Mesenchymal stem cell (in vitro differentiated cells and primary cell): ENCODE data around the gene PLXNB1.

Experiments
- DNase-seq: peaks from one replicate; pipeline ENCODE4 v3.0.0-alpha.2; 2013
- H2AFZ ChIP-seq: one replicate; pipeline ENCODE4 v1.6.1; 2013; ENCODE audit warnings: low read depth, mild to moderate bottlenecking, control low read depth, inconsistent platforms, low read length, moderate library complexity
- H2AK5ac ChIP-seq: 2 replicates; pipeline ENCODE4 v1.6.1; 2013; ENCODE audit warnings: low read length, moderate library complexity, mild to moderate bottlenecking, inconsistent platforms; ENCODE audit not compliant: severe bottlenecking
- H2BK120ac ChIP-seq: one replicate; pipeline ENCODE4 v1.6.1; 2013; ENCODE audit warnings: low read depth, mild to moderate bottlenecking, inconsistent platforms, low read length, moderate library complexity
- H2BK12ac ChIP-seq, 2 experiments: one replicate each; pipeline ENCODE4 v1.6.1; 2013; ENCODE audit warnings: inconsistent platforms in 2 of 2, low read length in 2 of 2, mild to moderate bottlenecking in 2 of 2, moderate library complexity in 2 of 2, control low read depth in 1 of 2
- H2BK15ac ChIP-seq: one replicate; pipeline ENCODE4 v1.6.1; 2013; ENCODE audit warnings: mild to moderate bottlenecking, low read depth, inconsistent platforms; ENCODE audit not compliant: poor library complexity, severe bottlenecking
- H2BK5ac ChIP-seq: 2 replicates; pipeline ENCODE4 v1.6.1; 2013; ENCODE audit warnings: low read depth, mild to moderate bottlenecking, low read length, control low read depth, inconsistent platforms; ENCODE audit not compliant: poor library complexity, severe bottlenecking
- H3K14ac ChIP-seq, 2 experiments: one replicate each; pipeline ENCODE4 v1.6.1; 2013; ENCODE audit warnings: inconsistent platforms in 2 of 2, low read length in 2 of 2, control low read depth in 1 of 2, mild to moderate bottlenecking in 1 of 2, moderate library complexity in 1 of 2
- H3K18ac ChIP-seq, 2 experiments: one replicate each; pipeline ENCODE4 v1.6.1; 2013; ENCODE audit warnings: inconsistent platforms in 2 of 2, low read length in 2 of 2, control low read depth in 1 of 2, low read depth in 1 of 2, mild to moderate bottlenecking in 1 of 2
- H3K23ac ChIP-seq, 2 experiments: one replicate each; pipeline ENCODE4 v1.6.1; 2013; ENCODE audit warnings: inconsistent platforms in 2 of 2, low read length in 2 of 2, mild to moderate bottlenecking in 2 of 2, moderate library complexity in 2 of 2, control low read depth in 1 of 2
- H3K27ac ChIP-seq: 2 replicates; pipeline ENCODE4 v1.5.1; 2013; ENCODE audit warnings: mild to moderate bottlenecking, moderate library complexity, low read length, control low read depth, inconsistent platforms; ENCODE audit not compliant: poor library complexity, severe bottlenecking
- H3K27me3 ChIP-seq, 2 experiments: 2 replicates each; pipeline versions ENCODE4 v1.6.1 to v1.7.0; 2013; ENCODE audit warnings: low read length in 2 of 2, mild to moderate bottlenecking in 2 of 2, moderate library complexity in 2 of 2, control low read depth in 1 of 2, inconsistent platforms in 1 of 2; ENCODE audit not compliant: control insufficient read depth in 1 of 2, insufficient read depth in 1 of 2
- H3K36me3 ChIP-seq, 2 experiments: 2 replicates each; pipeline versions ENCODE4 v1.6.1 to v1.7.0; 2013; ENCODE audit warnings: low read length in 2 of 2, control low read depth in 1 of 2, inconsistent platforms in 1 of 2, low read depth in 1 of 2, mild to moderate bottlenecking in 1 of 2; ENCODE audit not compliant: insufficient read depth in 2 of 2, control insufficient read depth in 1 of 2
- H3K4ac ChIP-seq, 2 experiments: one replicate each; pipeline ENCODE4 v1.6.1; 2013; ENCODE audit warnings: inconsistent platforms in 2 of 2, low read length in 2 of 2, mild to moderate bottlenecking in 2 of 2, moderate library complexity in 2 of 2, control low read depth in 1 of 2, low read depth in 1 of 2
- H3K4me1 ChIP-seq: 2 replicates; pipeline ENCODE4 v1.6.1; 2013; ENCODE audit warnings: low read depth, low read length, control low read depth; ENCODE audit not compliant: control insufficient read depth, insufficient read depth
- H3K4me2 ChIP-seq: 2 replicates; pipeline ENCODE4 v1.6.1; 2013; ENCODE audit warnings: low read length, mild to moderate bottlenecking, inconsistent platforms; ENCODE audit not compliant: poor library complexity, severe bottlenecking
- H3K4me3 ChIP-seq, 2 experiments: 2 replicates each; pipeline versions ENCODE4 v1.5.1 to v1.7.0; 2013; ENCODE audit warnings: low read length in 2 of 2, mild to moderate bottlenecking in 2 of 2, control low read depth in 1 of 2, low read depth in 1 of 2; ENCODE audit not compliant: insufficient read depth in 1 of 2
- H3K79me1 ChIP-seq: replicated peaks from 2 replicates; pipeline ENCODE4 v1.6.1; 2013; ENCODE audit warnings: mild to moderate bottlenecking, control low read depth, low read length, inconsistent platforms; ENCODE audit not compliant: poor library complexity, severe bottlenecking
- H3K9ac ChIP-seq: 2 replicates; pipeline ENCODE4 v1.7.0; 2013; ENCODE audit warnings: mild to moderate bottlenecking, low read length, moderate library complexity
- H3K9me3 ChIP-seq: 2 replicates; pipeline ENCODE4 v1.7.0; 2013; ENCODE audit warnings: mild to moderate bottlenecking, low read length; ENCODE audit not compliant: control insufficient read depth
- H4K8ac ChIP-seq: one replicate; pipeline ENCODE4 v1.6.1; 2013; ENCODE audit warnings: inconsistent platforms, mild to moderate bottlenecking, low read length, moderate library complexity
- H4K91ac ChIP-seq: one replicate; pipeline ENCODE4 v1.6.1; 2013; ENCODE audit warnings: mild to moderate bottlenecking, low read length, inconsistent platforms
- WGBS: methylation state at CpG from one replicate; pipeline ENCODE4 v1.1.7; 2013; ENCODE audit warnings: mixed read lengths; 5-methylcytosine and 5-hydroxymethylcytosine counted together

The PLXNB1 gene

GRCh38 chr3:48429317-48429959, 448 bp downstream of the PLXNB1 start:
- Histone ChIP-seq H3K9me3 (no peaks in the 10 kb centered on the region), H3K79me1 (peaks cover 32% of the 10 kb centered on the region)

GRCh38 chr3:48428572-48429316, 1.1 kb downstream of the PLXNB1 start:
- peaks cover 38% of the 10 kb centered on the region for H3K79me1 ChIP-seq
- H3K4me3 ChIP-seq, result peak overlapping the region; percentile 72 to 79
- H3K9ac ChIP-seq, result peak overlapping the region; percentile 80
- H3K27me3 ChIP-seq, result no peaks in the 10 kb centered on the region
- peaks cover 20 to 40% of the 10 kb centered on the region in 2 experiments for H3K36me3 ChIP-seq
- DNase-seq, result peak; percentile 51
- H4K91ac ChIP-seq, result peak overlapping the region; percentile 52
- peak overlapping the region; percentile 81 for H4K8ac ChIP-seq
- peak overlapping the region; percentile 56 to 84 for H3K18ac ChIP-seq
- peak overlapping the region; percentile 21 to 42 for H3K4ac ChIP-seq
- H2BK15ac ChIP-seq, result no peak overlapping the region
- no peak overlapping the region for H2AK5ac ChIP-seq
- H3K4me2 ChIP-seq, result peak overlapping the region; percentile 86
- H2BK5ac ChIP-seq, result no peak overlapping the region
- H2BK12ac ChIP-seq, result no peak overlapping the region
- H2AFZ ChIP-seq, result peak overlapping the region; percentile 21
- WGBS, result 2% methylated on average over 46 of the region's 60 CpGs
- H3K23ac ChIP-seq, result no peak overlapping the region
- no peaks in the 10 kb centered on the region for H3K9me3 ChIP-seq
- H2BK120ac ChIP-seq, result peak overlapping the region; percentile 71
- H3K14ac ChIP-seq, result no peak overlapping the region
- peaks cover 67% of the 10 kb centered on the region for H3K4me1 ChIP-seq
- peak overlapping the region; percentile 39 for H3K27ac ChIP-seq

More at GRCh38 chr3:48429317-48429959, 448 bp downstream of the PLXNB1 start:
- H4K91ac ChIP-seq, result peak overlapping the region; percentile 84
- H2BK120ac ChIP-seq, result peak overlapping the region; percentile 71
- H3K4me2 ChIP-seq, result peak overlapping the region; percentile 86
- H3K36me3 ChIP-seq, result peaks cover 23 to 33% of the 10 kb centered on the region in 2 experiments
- WGBS, result under 1% methylated on average over 61 of the region's 86 CpGs
- H3K14ac ChIP-seq, result no peak overlapping the region
- peak overlapping the region; percentile 84 for H2BK15ac ChIP-seq
- DNase-seq, result peak; percentile 37
- H3K4ac ChIP-seq, result peak overlapping the region; percentile 42 to 47
- H3K27ac ChIP-seq, result no peak overlapping the region
- H4K8ac ChIP-seq, result peak overlapping the region; percentile 83
- H2AK5ac ChIP-seq, result no peak overlapping the region
- H3K27me3 ChIP-seq, result no peaks in the 10 kb centered on the region
- H3K18ac ChIP-seq, result peak overlapping the region; percentile 56 to 84
- H3K4me1 ChIP-seq, result peaks cover 64% of the 10 kb centered on the region
- no peak overlapping the region for H3K23ac ChIP-seq
- H3K4me3 ChIP-seq, result peak overlapping the region; percentile 72 to 79
- H2BK12ac ChIP-seq, result no peak overlapping the region
- peak overlapping the region; percentile 36 for H2AFZ ChIP-seq
- H2BK5ac ChIP-seq, result no peak overlapping the region
- peak overlapping the region; percentile 80 for H3K9ac ChIP-seq

- no peak overlapping the region for H3K23ac ChIP-seq
- no peak overlapping the region for H2BK15ac ChIP-seq
- H3K36me3 ChIP-seq, result peaks cover 15 to 40% of the 10 kb centered on the region in 2 experiments
- H2BK12ac ChIP-seq, result no peak overlapping the region
- no peaks in the 10 kb centered on the region for H3K9me3 ChIP-seq
- H3K4me3 ChIP-seq, result peak overlapping the region; percentile 72 to 79
- no peak overlapping the region for H4K8ac ChIP-seq
- no peak for DNase-seq
- H3K27me3 ChIP-seq, result no peaks in the 10 kb centered on the region
- H3K4me2 ChIP-seq, result peak overlapping the region; percentile 86
- H3K27ac ChIP-seq, result peak overlapping the region; percentile 55
- H2AFZ ChIP-seq, result no peak overlapping the region
- no peak overlapping the region for H3K14ac ChIP-seq
- H2BK120ac ChIP-seq, result no peak overlapping the region
- 67% methylated on average over 7 of the region's 7 CpGs for WGBS
- H3K4me1 ChIP-seq, result peaks cover 61% of the 10 kb centered on the region
- no peak overlapping the region for H4K91ac ChIP-seq
- peak overlapping the region; percentile 18 for H2AK5ac ChIP-seq
- no peak overlapping the region for H3K18ac ChIP-seq
- H3K79me1 ChIP-seq, result peaks cover 42% of the 10 kb centered on the region
- peak overlapping the region; percentile 0 for H2BK5ac ChIP-seq
- peak overlapping the region; percentile 80 for H3K9ac ChIP-seq
- no peak overlapping the region for H3K4ac ChIP-seq
Measured at GRCh38 chr3:48428088-48428571, 1.8 kb downstream of the PLXNB1 start.

- H3K14ac ChIP-seq, result no peak overlapping the region
- peak overlapping the region; percentile 18 for H2AK5ac ChIP-seq
- 90% methylated on average over 9 of the region's 9 CpGs for WGBS
- H3K9me3 ChIP-seq, result no peaks in the 10 kb centered on the region
- H3K18ac ChIP-seq, result no peak overlapping the region
- no peak overlapping the region for H2AFZ ChIP-seq
- no peak overlapping the region for H4K91ac ChIP-seq
- peak overlapping the region in 1 of 2 experiments; percentile 79 for H3K4me3 ChIP-seq
- H3K4me2 ChIP-seq, result no peak overlapping the region
- no peak overlapping the region for H3K27ac ChIP-seq
- no peak overlapping the region for H3K23ac ChIP-seq
- peak overlapping the region in 1 of 2 experiments; percentile 42 for H3K4ac ChIP-seq
- DNase-seq, result no peak
- peak overlapping the region; percentile 80 for H3K9ac ChIP-seq
- no peak overlapping the region for H4K8ac ChIP-seq
- H3K27me3 ChIP-seq, result no peaks in the 10 kb centered on the region
- peaks cover 44% of the 10 kb centered on the region for H3K79me1 ChIP-seq
- peaks cover 58% of the 10 kb centered on the region for H3K4me1 ChIP-seq
- H2BK120ac ChIP-seq, result no peak overlapping the region
- H2BK5ac ChIP-seq, result no peak overlapping the region
- peaks cover 10 to 40% of the 10 kb centered on the region in 2 experiments for H3K36me3 ChIP-seq
- no peak overlapping the region for H2BK12ac ChIP-seq
- no peak overlapping the region for H2BK15ac ChIP-seq
Measured at GRCh38 chr3:48427630-48427962, 2.3 kb downstream of the PLXNB1 start.
